Measurements from ENCODE around the gene CERK. TPM values are rescaled to one million over a fixed set of nuclear protein-coding genes. Genes with fewer than 3 reads are reported as not detected.

Gene CERK
- total RNA-seq, 1 experiment from 2014 or later, result 30.9 TPM

DNA sequence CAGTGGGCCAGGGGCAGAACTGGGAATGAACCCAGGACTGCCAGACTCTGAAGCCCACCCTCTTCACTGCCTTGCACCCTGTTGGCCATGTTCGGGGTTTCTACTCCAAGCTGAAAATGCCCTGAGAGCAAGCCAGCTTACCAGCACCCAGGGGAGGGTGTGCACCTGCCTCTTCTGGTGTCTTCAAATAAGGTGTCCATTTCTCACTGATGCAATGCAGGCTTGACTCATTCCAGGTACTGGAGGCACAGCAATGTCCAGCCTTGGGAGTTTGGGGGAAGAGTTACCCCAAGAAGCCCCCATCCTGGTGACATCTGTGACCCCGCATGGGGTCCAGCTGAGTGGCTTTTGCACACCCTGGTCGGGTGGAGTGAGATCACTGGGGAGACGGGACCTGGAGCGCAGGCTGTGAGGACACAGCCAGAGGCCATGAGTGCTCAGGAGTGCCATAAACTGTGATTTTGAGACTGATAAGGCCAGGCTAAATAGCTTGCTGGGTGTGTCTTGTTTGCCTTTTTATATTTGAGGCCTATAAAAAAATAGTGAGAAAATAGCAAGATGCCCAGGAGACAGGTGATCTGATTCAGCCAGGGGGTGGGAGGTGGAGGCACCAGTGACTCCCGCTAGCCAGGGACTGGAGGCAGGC is 4.6 kb upstream of the CERK start:
- Histone ChIP-seq H3K36me3 (ENCODE audit: control insufficient read depth, insufficient read depth, low read length) (no peaks in the 10 kb centered on the region; the same call in 1 of the 2 replicates), H3K27me3 (ENCODE audit: control insufficient read depth, insufficient read depth, low read length) (no peaks in the 10 kb centered on the region), H3K27ac (ENCODE audit: low read length) (peak overlapping the region; percentile 71; the same call in 1 of the 2 replicates), H3K4me3 (ENCODE audit: low read depth in 2 of 2, low read length in 2 of 2) (no peak overlapping the region), H3K9me3 (ENCODE audit: control insufficient read depth, insufficient read depth, low read depth, low read length) (no peaks in the 10 kb centered on the region), H3K4me1 (ENCODE audit: control insufficient read depth, insufficient read depth, low read length) (peaks cover 32% of the 10 kb centered on the region)
- no TSS peak for BruUV-seq (replicated peaks)
- intact Hi-C loops (cut with micrococcal nuclease; ENCODE audit: unreplicated experiment), result no loop called here
- ATAC-seq (peak; percentile 31; the same call in 1 of the 2 replicates), DNase-seq (ENCODE audit: low read depth, low spot score) (no peak)
- ChIA-PET POLR2A (interaction anchor here (0.5 to 0.8 kb wide), 2 partner anchors 18 to 252 kb away, joined by 3 read pairs; no protein-coding TSS in a partner anchor), CTCF (no interaction called here)
- in situ Hi-C loops (cut with HindIII; ENCODE audit: low pct_unique_long_range_greater_than_20kb, low sequenced_read_pairs), result no loop called here
- TF ChIP-seq SIN3A (IDR thresholded peaks at IDR 0.05; ENCODE audit: borderline replicate concordance, insufficient read depth, low read depth, low read length) (no peak), POLR2AphosphoS5 (IDR thresholded peaks at IDR 0.05; ENCODE audit: low read depth, low read length) (0 out of 2 replicates have a peak, but pooled peaks have one; percentile 30), TCF7L2 (IDR thresholded peaks at IDR 0.05; ENCODE audit: low read depth, low read length) (peak; percentile 47; the same call in 1 of the 2 replicates)

DNA sequence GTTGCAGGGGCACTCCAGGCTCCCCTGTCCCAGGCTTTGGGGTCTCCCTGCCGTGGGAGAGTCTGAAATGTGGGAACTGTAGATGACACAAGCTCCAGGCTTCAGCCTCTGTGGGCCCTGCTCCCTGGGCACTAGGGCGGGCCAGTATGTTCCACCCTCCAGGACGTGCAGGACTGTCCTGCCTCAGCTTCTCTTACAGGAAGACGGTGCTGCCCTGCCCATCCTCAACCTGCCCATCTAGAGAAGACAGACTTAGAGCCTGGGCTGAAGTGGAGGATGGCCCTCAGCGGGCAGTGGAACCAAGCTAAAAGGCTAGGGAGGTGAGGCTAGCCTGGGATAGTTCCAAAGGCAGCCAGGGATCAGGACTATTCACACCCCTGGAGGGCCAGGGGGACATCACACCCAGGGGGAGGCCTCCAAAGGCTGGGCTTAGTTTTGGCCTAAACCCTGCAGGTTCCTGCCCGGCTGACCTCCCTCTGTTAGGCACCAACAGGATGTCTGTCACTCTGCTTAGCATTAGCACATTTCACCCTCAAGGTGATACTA is 4.0 kb upstream of the CERK start:
- Histone ChIP-seq H3K27me3 (ENCODE audit: control insufficient read depth, insufficient read depth, low read length) (no peaks in the 10 kb centered on the region), H3K27ac (ENCODE audit: low read length) (peak overlapping the region; percentile 71), H3K9me3 (ENCODE audit: control insufficient read depth, insufficient read depth, low read depth, low read length) (no peaks in the 10 kb centered on the region), H3K4me1 (ENCODE audit: control insufficient read depth, insufficient read depth, low read length) (peaks cover 32% of the 10 kb centered on the region), H3K4me3 (ENCODE audit: low read depth in 2 of 2, low read length in 2 of 2) (no peak overlapping the region), H3K36me3 (ENCODE audit: control insufficient read depth, insufficient read depth, low read length) (no peaks in the 10 kb centered on the region; the same call in 1 of the 2 replicates)
- BruUV-seq (replicated peaks), result no TSS peak
- in situ Hi-C loops (cut with HindIII; ENCODE audit: low pct_unique_long_range_greater_than_20kb, low sequenced_read_pairs), result no loop called here
- ATAC-seq (no peak), DNase-seq (ENCODE audit: low read depth, low spot score) (no peak)
- ChIA-PET POLR2A (no interaction called here), CTCF (no interaction called here)
- intact Hi-C loops (cut with micrococcal nuclease; ENCODE audit: unreplicated experiment), result no loop called here
- TF ChIP-seq TCF7L2 (IDR thresholded peaks at IDR 0.05; ENCODE audit: low read depth, low read length), result no peak
- TF ChIP-seq, protein P1, sequence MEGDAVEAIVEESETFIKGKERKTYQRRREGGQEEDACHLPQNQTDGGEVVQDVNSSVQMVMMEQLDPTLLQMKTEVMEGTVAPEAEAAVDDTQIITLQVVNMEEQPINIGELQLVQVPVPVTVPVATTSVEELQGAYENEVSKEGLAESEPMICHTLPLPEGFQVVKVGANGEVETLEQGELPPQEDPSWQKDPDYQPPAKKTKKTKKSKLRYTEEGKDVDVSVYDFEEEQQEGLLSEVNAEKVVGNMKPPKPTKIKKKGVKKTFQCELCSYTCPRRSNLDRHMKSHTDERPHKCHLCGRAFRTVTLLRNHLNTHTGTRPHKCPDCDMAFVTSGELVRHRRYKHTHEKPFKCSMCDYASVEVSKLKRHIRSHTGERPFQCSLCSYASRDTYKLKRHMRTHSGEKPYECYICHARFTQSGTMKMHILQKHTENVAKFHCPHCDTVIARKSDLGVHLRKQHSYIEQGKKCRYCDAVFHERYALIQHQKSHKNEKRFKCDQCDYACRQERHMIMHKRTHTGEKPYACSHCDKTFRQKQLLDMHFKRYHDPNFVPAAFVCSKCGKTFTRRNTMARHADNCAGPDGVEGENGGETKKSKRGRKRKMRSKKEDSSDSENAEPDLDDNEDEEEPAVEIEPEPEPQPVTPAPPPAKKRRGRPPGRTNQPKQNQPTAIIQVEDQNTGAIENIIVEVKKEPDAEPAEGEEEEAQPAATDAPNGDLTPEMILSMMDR (IDR thresholded peaks at IDR 0.05), result no peak
- no peak for TF ChIP-seq POLR2AphosphoS5 (IDR thresholded peaks at IDR 0.05; ENCODE audit: low read depth, low read length)
- TF ChIP-seq, protein P2, sequence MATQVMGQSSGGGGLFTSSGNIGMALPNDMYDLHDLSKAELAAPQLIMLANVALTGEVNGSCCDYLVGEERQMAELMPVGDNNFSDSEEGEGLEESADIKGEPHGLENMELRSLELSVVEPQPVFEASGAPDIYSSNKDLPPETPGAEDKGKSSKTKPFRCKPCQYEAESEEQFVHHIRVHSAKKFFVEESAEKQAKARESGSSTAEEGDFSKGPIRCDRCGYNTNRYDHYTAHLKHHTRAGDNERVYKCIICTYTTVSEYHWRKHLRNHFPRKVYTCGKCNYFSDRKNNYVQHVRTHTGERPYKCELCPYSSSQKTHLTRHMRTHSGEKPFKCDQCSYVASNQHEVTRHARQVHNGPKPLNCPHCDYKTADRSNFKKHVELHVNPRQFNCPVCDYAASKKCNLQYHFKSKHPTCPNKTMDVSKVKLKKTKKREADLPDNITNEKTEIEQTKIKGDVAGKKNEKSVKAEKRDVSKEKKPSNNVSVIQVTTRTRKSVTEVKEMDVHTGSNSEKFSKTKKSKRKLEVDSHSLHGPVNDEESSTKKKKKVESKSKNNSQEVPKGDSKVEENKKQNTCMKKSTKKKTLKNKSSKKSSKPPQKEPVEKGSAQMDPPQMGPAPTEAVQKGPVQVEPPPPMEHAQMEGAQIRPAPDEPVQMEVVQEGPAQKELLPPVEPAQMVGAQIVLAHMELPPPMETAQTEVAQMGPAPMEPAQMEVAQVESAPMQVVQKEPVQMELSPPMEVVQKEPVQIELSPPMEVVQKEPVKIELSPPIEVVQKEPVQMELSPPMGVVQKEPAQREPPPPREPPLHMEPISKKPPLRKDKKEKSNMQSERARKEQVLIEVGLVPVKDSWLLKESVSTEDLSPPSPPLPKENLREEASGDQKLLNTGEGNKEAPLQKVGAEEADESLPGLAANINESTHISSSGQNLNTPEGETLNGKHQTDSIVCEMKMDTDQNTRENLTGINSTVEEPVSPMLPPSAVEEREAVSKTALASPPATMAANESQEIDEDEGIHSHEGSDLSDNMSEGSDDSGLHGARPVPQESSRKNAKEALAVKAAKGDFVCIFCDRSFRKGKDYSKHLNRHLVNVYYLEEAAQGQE (IDR thresholded peaks at IDR 0.05; ENCODE audit: insufficient read depth in 1 of 2, low read depth in 2 of 2, low read length in 1 of 2), result no peak
- no peak for TF ChIP-seq SIN3A (IDR thresholded peaks at IDR 0.05; ENCODE audit: borderline replicate concordance, insufficient read depth, low read depth, low read length)
